ENCODE measurements around the gene MSI1. TPM values are rescaled to one million over a fixed set of nuclear protein-coding genes. Genes with fewer than 3 reads are reported as not detected.

The MSI1 gene
- total RNA-seq, 1 experiment from 2014 or later = 26.0 TPM

DNA sequence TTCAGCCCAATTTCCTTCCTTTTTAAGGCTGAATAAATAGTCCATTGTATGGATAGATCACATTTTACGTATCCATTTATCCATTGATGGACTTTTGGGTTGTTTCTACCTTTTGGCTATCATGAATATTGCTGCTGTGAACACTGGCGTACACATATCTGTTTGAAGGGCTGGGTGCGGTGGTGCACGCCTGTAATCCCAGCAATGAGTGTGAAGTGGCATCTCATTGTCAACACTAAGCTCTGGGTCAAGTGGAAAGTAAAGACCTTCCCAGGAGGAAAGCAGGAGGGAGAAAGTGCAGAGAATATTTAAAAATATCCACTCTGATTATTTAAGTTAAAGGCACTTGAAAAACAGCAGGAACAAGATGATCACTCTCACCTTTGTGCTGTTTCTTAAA lies 29.7 kb downstream of the MSI1 start:
- no peaks in the 10 kb centered on the region for H4K20me1 ChIP-seq (ENCODE audit: insufficient read depth)
- ChIA-PET RAD21 (ENCODE audit: low non-redundant PET in 1 of 2, low total read pairs in 2 of 2, uncharacterized antibody in 2 of 2, unreplicated experiment in 2 of 2) (no interaction called here), CTCF (no interaction called here), POLR2A (interaction anchor here (0.7 kb wide), 1 partner anchor 22 kb away, joined by 3 read pairs; no protein-coding TSS in a partner anchor)
- no peaks in the 10 kb centered on the region for H3K27me3 ChIP-seq (ENCODE audit: insufficient read depth, low read length)
- DNase-seq (ENCODE audit: low read depth, low spot score) = no peak
- no peak overlapping the region for H2AFZ ChIP-seq (ENCODE audit: low read depth, low read length, poor library complexity, severe bottlenecking)
- H3K4me2 ChIP-seq (ENCODE audit: low read length) = no peak overlapping the region
- H3K9me3 ChIP-seq (ENCODE audit: control insufficient read depth in 1 of 2, insufficient read depth in 1 of 2, low read depth in 1 of 2, low read length in 2 of 2) = peaks cover 5% of the 10 kb centered on the region in 2 experiments; a peak in 2 of 4 replicates
- no peak for TF ChIP-seq POLR2AphosphoS5 (IDR thresholded peaks at IDR 0.05; ENCODE audit: low read depth, low read length)
- TF ChIP-seq TCF7L2 (IDR thresholded peaks at IDR 0.05; ENCODE audit: borderline replicate concordance, extremely low read depth, insufficient read depth, insufficient read length) = no peak
- TF ChIP-seq EZH2 (IDR thresholded peaks at IDR 0.05) = no peak
- TF ChIP-seq, protein P1, sequence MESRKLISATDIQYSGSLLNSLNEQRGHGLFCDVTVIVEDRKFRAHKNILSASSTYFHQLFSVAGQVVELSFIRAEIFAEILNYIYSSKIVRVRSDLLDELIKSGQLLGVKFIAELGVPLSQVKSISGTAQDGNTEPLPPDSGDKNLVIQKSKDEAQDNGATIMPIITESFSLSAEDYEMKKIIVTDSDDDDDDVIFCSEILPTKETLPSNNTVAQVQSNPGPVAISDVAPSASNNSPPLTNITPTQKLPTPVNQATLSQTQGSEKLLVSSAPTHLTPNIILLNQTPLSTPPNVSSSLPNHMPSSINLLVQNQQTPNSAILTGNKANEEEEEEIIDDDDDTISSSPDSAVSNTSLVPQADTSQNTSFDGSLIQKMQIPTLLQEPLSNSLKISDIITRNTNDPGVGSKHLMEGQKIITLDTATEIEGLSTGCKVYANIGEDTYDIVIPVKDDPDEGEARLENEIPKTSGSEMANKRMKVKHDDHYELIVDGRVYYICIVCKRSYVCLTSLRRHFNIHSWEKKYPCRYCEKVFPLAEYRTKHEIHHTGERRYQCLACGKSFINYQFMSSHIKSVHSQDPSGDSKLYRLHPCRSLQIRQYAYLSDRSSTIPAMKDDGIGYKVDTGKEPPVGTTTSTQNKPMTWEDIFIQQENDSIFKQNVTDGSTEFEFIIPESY (IDR thresholded peaks at IDR 0.05; ENCODE audit: extremely low read depth, insufficient replicate concordance, low read length) = no peak
- no peak for TF ChIP-seq MAX (IDR thresholded peaks at IDR 0.05)
- TF ChIP-seq EGR1 (IDR thresholded peaks at IDR 0.05; ENCODE audit: low read depth) = no peak
- TF ChIP-seq, protein P2, sequence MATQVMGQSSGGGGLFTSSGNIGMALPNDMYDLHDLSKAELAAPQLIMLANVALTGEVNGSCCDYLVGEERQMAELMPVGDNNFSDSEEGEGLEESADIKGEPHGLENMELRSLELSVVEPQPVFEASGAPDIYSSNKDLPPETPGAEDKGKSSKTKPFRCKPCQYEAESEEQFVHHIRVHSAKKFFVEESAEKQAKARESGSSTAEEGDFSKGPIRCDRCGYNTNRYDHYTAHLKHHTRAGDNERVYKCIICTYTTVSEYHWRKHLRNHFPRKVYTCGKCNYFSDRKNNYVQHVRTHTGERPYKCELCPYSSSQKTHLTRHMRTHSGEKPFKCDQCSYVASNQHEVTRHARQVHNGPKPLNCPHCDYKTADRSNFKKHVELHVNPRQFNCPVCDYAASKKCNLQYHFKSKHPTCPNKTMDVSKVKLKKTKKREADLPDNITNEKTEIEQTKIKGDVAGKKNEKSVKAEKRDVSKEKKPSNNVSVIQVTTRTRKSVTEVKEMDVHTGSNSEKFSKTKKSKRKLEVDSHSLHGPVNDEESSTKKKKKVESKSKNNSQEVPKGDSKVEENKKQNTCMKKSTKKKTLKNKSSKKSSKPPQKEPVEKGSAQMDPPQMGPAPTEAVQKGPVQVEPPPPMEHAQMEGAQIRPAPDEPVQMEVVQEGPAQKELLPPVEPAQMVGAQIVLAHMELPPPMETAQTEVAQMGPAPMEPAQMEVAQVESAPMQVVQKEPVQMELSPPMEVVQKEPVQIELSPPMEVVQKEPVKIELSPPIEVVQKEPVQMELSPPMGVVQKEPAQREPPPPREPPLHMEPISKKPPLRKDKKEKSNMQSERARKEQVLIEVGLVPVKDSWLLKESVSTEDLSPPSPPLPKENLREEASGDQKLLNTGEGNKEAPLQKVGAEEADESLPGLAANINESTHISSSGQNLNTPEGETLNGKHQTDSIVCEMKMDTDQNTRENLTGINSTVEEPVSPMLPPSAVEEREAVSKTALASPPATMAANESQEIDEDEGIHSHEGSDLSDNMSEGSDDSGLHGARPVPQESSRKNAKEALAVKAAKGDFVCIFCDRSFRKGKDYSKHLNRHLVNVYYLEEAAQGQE (IDR thresholded peaks at IDR 0.05; ENCODE audit: low read depth) = no peak
- no peak for TF ChIP-seq FOSL1 (IDR thresholded peaks at IDR 0.05; ENCODE audit: low read depth)
- TF ChIP-seq ZNF274 (IDR thresholded peaks at IDR 0.05; ENCODE audit: low read depth, low read length) = no peak
- no peak for TF ChIP-seq SRF (IDR thresholded peaks at IDR 0.05; ENCODE audit: low read depth)
- TF ChIP-seq, protein P3, sequence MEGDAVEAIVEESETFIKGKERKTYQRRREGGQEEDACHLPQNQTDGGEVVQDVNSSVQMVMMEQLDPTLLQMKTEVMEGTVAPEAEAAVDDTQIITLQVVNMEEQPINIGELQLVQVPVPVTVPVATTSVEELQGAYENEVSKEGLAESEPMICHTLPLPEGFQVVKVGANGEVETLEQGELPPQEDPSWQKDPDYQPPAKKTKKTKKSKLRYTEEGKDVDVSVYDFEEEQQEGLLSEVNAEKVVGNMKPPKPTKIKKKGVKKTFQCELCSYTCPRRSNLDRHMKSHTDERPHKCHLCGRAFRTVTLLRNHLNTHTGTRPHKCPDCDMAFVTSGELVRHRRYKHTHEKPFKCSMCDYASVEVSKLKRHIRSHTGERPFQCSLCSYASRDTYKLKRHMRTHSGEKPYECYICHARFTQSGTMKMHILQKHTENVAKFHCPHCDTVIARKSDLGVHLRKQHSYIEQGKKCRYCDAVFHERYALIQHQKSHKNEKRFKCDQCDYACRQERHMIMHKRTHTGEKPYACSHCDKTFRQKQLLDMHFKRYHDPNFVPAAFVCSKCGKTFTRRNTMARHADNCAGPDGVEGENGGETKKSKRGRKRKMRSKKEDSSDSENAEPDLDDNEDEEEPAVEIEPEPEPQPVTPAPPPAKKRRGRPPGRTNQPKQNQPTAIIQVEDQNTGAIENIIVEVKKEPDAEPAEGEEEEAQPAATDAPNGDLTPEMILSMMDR (IDR thresholded peaks at IDR 0.05 in 2 of 3, conservative IDR thresholded peaks at IDR 0.05 in 1 of 3; ENCODE audit: borderline replicate concordance in 1 of 3, insufficient read depth in 1 of 3, low read depth in 2 of 3, low read length in 2 of 3) = no peak
- TF ChIP-seq ELF1 (IDR thresholded peaks at IDR 0.05; ENCODE audit: borderline replicate concordance, low read depth) = no peak
- no peak for TF ChIP-seq RAD21 (IDR thresholded peaks at IDR 0.05; ENCODE audit: low read depth)
- TF ChIP-seq SIN3A (IDR thresholded peaks at IDR 0.05; ENCODE audit: low read depth) = no peak
- no peak for TF ChIP-seq EZH2phosphoT487 (IDR thresholded peaks at IDR 0.05; ENCODE audit: borderline replicate concordance)
- TF ChIP-seq POLR2A (IDR thresholded peaks at IDR 0.05; ENCODE audit: borderline replicate concordance, extremely low read depth, insufficient read depth, insufficient read length) = no peak
- TF ChIP-seq ZFX (IDR thresholded peaks at IDR 0.05) = no peak
- TF ChIP-seq CEBPB (IDR thresholded peaks at IDR 0.05; ENCODE audit: low read depth) = no peak
- no peak for TF ChIP-seq JUND (IDR thresholded peaks at IDR 0.05)
- no peak for ATAC-seq
- H3K27ac ChIP-seq (ENCODE audit: low read depth, low read length) = no peak overlapping the region
- no peak overlapping the region for H3K9ac ChIP-seq (ENCODE audit: low read length)
- intact Hi-C loops (cut with micrococcal nuclease) = loop anchor here (5.0 to 10.0 kb wide), 2 partner anchors 128 to 376 kb away; partner anchors contain the start of genes SRSF9 and UNC119B
- BruUV-seq (replicated peaks) = no TSS peak
- no peak overlapping the region for H3K4me3 ChIP-seq (replicated peaks in 1 of 2; ENCODE audit: low read depth in 1 of 2, low read length in 2 of 2)
- H3K79me2 ChIP-seq (ENCODE audit: insufficient read depth, low read length) = no peaks in the 10 kb centered on the region
- H3K4me1 ChIP-seq (ENCODE audit: control insufficient read depth in 1 of 2, insufficient read depth in 2 of 2, low read length in 2 of 2) = no peaks in the 10 kb centered on the region
- no peaks in the 10 kb centered on the region; a peak in 1 of 4 replicates for H3K36me3 ChIP-seq (ENCODE audit: control insufficient read depth in 1 of 2, insufficient read depth in 2 of 2, low read length in 2 of 2)
- no peaks in the 10 kb centered on the region for H3K9me2 ChIP-seq (ENCODE audit: insufficient read depth)
